ENCODE data around the gene SYT6. TPM values are rescaled to one million over a fixed set of nuclear protein-coding genes. Genes with fewer than 3 reads are reported as not detected.

Gene SYT6
- total and polyA plus RNA-seq, 2 of the 13 experiments (the other 11 are each of a cell fraction or from before 2014, with no cell fraction given) = not detected

GRCh38 chr1:114090738-114091505 lies 62.7 kb downstream of the SYT6 start:
- Histone ChIP-seq H3K27me3 (ENCODE audit: control insufficient read depth in 1 of 2, insufficient read depth in 2 of 2, low read length in 2 of 2) (peaks cover 0 to 16% of the 10 kb centered on the region in 2 experiments; a peak in 2 of 5 replicates), H3K27ac (ENCODE audit: extremely low read length, insufficient read depth, low read length) (no peak overlapping the region), H3K4me2 (ENCODE audit: low read depth, low read length) (no peak overlapping the region), H4K20me1 (ENCODE audit: insufficient read depth, low read length) (no peaks in the 10 kb centered on the region), H2AFZ (ENCODE audit: low read length) (no peak overlapping the region), H3K79me2 (ENCODE audit: insufficient read depth, low read length) (no peaks in the 10 kb centered on the region), H3K9me3 (ENCODE audit: low read length) (no peaks in the 10 kb centered on the region), H3K4me1 (ENCODE audit: insufficient read depth, low read length) (no peaks in the 10 kb centered on the region), H3K36me3 (replicated peaks in 1 of 2; ENCODE audit: control insufficient read depth in 1 of 2, insufficient read depth in 2 of 2, low read length in 2 of 2) (no peaks in the 10 kb centered on the region), H3K4me3 (replicated peaks in 1 of 3; ENCODE audit: insufficient read depth in 1 of 3, low read depth in 2 of 3, low read length in 3 of 3) (no peak overlapping the region), H3K9ac (ENCODE audit: insufficient read depth, low read depth, low read length) (no peak overlapping the region)
- FAIRE-seq = no peak
- no peak for DNase-seq (ENCODE audit: low spot score)
- in situ Hi-C loops (cut with HindIII; ENCODE audit: extremely low pct_ligation_motif_present, low pct_unique_long_range_greater_than_20kb) (no loop called here), intact Hi-C loops (cut with micrococcal nuclease; ENCODE audit: unreplicated experiment) (no loop called here)
- ChIA-PET POLR2A (no interaction called here), CTCF (ENCODE audit: low intra/inter-chr PET ratio, low total read pairs) (no interaction called here)
- ATAC-seq = no peak
- WGBS (ENCODE audit: low lambda C conversion rate) = 39% methylated on average over 10 of the region's 11 CpGs
- no TSS peak for BruUV-seq (replicated peaks)
- TF ChIP-seq THAP9 (CRISPR knock-in tag; IDR thresholded peaks at IDR 0.05; ENCODE audit: borderline replicate concordance) (no peak), PRDM4 (CRISPR knock-in tag; IDR thresholded peaks at IDR 0.05; ENCODE audit: borderline replicate concordance) (no peak), ZNF121 (CRISPR knock-in tag; IDR thresholded peaks at IDR 0.05) (no peak), ZNF816 (CRISPR knock-in tag; IDR thresholded peaks at IDR 0.05; ENCODE audit: borderline replicate concordance) (no peak), HOXA3 (CRISPR knock-in tag; IDR thresholded peaks at IDR 0.05) (no peak), NPAS2 (CRISPR knock-in tag; IDR thresholded peaks at IDR 0.05; ENCODE audit: borderline replicate concordance) (no peak), RFXAP (CRISPR knock-in tag; IDR thresholded peaks at IDR 0.05; ENCODE audit: borderline replicate concordance) (no peak), ZNF576 (CRISPR knock-in tag; IDR thresholded peaks at IDR 0.05) (no peak), PPARG (CRISPR knock-in tag; conservative IDR thresholded peaks at IDR 0.05) (no peak)

All from HepG2 (cell line).